OCI-M2 (cell line): ENCODE data around the gene CD55.

Source experiments
- DNase-seq: peaks from one replicate; lab custom pipeline; 2025; ENCODE audit not compliant: unreplicated experiment; lab: John Stamatoyannopoulos, UW

CD55 gene

GRCh38 chr1:207328004-207328403 is 6.5 kb downstream of the CD55 start:
- DNase-seq: no peak

DNA sequence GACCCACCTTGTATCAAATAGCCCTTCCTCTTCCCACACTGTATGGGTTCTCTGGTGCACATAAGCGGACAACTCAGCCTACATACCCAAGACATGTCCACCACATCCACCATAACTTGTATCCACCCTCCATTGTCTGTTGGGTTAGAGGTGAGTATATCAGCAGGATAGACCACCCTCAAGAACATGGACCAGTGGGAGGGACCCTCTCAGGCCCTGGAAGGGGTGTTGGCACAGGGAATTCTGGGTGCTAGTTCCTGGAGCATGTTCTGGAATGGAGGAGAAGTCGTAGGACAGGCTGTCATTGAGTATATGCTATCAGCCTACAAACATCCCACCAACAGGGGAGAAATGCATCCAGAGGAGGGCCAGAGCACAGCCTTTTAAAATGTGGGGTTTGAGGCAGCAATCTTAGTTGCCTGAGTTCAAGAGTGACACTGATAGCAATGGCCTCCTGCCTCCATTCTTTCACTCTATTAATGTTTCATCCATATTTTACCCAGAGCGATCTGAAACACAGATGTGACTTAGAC is 7.5 kb downstream of the CD55 start:
- DNase-seq: no peak

- DNase-seq: no peak
Measured at GRCh38 chr1:207329469-207329868, 8.0 kb downstream of the CD55 start.

- DNase-seq: no peak
Measured at GRCh38 chr1:207330011-207330710, 8.7 kb downstream of the CD55 start.

DNA sequence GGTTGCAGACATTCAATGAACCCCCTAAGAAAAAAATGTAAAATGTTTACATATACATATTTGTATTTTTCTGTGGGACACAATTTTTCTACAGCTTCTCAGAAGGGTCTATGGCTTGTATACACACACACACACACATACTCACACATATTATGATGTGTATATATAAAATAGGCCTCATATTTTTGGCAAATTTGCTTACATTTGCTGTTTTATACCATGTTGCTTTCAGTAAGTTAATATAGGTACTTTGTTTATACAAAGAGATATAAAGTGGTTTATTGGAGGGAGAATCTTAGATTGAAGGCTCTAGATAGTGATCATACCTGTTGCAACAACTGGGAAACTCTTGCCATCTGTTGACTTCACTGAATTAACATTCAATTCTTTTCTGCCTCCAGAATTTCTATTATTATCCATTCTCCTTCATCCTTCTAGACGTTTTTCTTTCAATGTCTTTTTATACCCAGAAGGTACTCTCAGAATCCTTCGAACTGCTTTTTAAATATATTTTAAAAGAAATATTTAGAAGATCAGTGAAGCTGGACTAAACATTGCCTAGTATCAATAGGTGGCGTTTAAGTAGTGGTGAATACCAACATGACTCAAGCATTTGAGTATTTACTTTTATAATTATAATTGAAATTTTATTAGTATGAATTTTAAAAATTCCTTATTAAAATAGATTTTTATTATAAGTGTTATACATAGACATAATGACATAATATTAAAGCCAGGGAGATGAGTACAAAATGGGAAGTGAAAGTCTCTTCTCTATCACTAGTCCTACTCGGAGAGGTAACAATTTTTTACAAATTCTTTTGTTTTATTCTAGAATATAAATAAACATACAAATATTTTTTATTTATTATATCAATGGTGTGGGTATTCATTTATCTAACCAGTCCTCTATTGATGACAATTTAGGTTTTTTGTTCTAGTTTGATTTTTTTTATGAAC is 10.2 kb downstream of the CD55 start:
- no peak for DNase-seq

DNA sequence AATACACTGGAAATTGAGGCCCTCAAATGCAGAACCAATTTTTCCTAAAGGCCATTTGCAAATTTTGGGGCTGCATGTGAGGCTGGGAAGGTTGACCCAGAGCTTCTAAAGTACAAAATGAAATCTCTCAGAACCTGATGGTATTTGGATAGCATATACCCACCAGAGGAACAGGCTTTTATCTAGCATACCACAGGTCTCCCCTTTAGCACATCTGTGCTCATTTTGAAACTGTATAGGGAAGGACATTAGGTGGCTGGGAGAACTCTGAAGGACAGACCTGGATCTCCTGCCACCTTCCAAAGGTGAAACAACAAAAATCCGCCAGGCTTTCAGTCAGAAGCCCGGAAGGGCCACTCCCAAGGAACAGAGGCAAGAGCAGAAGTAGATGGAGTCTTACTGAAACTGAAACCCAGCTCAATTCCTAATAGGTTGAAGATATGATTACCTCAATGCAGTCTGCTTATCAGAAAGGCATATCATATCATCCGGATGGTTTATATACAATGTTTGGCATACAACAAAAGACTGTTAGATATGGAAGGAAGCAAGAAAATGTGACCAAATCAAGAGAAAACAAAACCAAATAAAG is 11.6 kb downstream of the CD55 start:
- DNase-seq: no peak

- DNase-seq: no peak
Measured at GRCh38 chr1:207333620-207334019, 12.1 kb downstream of the CD55 start.

DNA sequence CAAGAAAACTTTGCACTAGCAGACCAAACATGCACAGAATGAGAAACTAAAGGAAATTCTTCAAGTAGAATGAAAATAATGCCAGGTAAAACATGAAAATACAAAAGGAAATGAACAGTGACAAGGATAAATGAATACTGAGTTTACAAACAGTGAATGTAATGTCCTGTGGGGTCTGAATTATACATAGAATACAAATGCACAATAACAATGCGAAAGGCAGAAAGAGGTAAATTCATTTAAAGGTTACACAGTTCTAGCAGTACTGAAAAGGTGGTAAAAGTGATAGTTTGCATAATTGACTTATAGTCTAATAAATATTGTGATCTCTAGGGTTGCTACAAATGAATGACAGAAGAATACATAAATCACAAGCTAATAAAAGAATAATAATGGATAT is 12.9 kb downstream of the CD55 start:
- DNase-seq: no peak

DNA sequence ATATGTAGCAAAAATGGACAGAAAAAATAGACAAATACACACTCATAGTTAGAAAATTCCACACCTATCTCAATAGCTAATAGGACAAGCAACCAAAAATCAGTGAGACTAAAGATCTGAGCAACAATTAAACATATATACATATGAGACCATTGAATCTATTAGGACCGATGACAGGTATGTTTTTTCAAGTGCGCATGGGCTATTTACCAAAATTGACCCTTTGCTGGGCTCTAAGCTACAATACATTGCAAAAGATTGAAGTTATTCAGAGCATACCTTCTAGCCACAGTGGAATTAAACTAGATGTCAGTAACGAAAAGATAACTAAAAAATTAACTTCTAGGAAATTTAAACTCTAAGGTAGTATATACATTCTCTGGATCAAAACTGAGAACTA is 13.7 kb downstream of the CD55 start:
- no peak for DNase-seq

- no peak for DNase-seq
Measured at GRCh38 chr1:207335695-207336363, 14.4 kb downstream of the CD55 start.

GRCh38 chr1:207336559-207337467 is 15.3 kb downstream of the CD55 start:
- DNase-seq: no peak

DNA sequence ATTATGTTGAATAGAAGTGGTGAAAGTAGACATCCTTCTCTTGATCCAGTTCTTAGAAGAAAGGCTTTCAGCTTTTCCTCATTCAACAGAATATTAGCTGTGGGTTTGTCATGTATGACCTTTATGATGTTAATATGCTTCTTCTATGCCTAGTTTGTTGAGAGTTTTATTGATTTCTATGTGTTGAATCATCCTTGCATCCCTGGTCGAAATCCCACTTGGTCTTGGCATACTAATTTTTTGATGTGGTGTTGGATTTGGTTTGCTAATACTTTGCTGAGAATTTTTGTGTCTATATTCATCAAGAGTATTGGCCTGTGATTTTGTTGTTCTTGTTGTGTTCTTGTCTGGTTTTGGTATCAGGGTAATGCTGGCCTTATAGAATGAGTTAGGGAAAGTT is 20.9 kb downstream of the CD55 start:
- DNase-seq: no peak

DNA sequence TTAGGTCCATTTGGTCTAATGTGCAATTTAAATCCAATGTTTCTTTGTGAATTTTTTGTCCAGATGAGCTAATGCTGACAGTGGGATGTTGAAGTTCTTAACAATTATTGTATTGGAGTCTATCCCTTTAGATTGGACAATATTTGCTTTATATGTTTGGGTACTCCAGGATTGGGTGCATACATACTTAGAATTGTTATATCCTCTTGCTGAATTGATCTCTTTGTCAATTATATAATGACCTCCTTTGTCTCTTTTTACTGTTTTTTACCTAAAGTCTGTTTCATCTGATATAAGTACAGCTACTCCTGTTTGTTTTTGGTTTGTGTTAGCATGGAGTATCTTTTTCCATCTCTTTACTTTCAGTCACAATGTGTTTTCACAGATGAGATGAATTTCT is 22.2 kb downstream of the CD55 start:
- no peak for DNase-seq

GRCh38 chr1:207344221-207344620 is 22.7 kb downstream of the CD55 start:
- no peak for DNase-seq

GRCh38 chr1:207345644-207346477 is 24.4 kb downstream of the CD55 start:
- no peak for DNase-seq

- DNase-seq: no peak
Measured at GRCh38 chr1:207346513-207346912, 25.0 kb downstream of the CD55 start.

DNA sequence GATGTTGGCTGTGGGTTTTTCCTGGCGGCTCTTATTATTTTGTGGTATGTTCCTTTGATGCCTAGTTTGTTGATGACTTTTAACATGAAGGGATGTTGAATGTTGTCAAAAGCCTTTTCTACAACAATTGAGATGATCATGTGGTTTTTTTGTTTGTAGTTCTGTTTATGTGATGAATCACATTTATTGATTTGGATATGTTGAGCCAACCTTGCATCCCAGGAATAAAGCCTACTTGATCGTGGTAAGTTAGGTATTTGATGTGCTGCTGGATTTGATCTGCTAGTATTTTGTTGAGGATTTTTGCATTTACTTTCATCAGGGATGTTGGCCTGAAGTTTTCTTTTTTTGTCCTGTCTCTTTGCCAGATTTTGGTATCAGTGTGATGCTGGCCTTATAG is 28.5 kb downstream of the CD55 start:
- DNase-seq: no peak

DNA sequence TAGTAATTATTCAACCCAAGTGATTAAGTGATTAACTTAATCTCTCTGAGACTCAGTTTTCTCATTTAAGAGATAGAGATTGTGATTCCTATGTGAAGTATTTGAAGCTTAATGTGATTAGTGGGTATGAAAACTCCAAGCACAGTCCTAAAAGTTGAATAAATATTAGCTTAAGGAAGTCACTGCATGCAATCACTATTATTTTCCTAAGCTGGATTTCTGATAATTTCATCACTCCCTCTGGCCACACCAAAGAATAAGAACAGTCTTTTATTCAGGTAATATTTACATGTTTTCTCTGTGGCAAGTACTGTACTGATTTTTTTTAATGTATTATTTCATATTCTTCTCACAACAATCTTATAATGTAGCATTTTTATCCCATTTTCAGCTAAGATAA is 31.1 kb downstream of the CD55 start:
- no peak for DNase-seq

GRCh38 chr1:207355060-207355459 is 33.6 kb downstream of the CD55 start:
- DNase-seq: no peak
